T-helper 1 cell treated with Interleukin-12 subunit alpha and Interleukin-12 subunit beta and Interleukin-4 antibody, amounts not matched to agents 30 μg/mL and 1 μg/mL, for 36 hours (primary cell): Measurements from ENCODE around the gene PSMB5.

Source experiments
- H3K27ac Mint-ChIP-seq: one replicate; pipeline ENCODE4 v1.8.0; 2021; ENCODE audit warnings: mild to moderate bottlenecking, mixed read lengths
- H3K27me3 Mint-ChIP-seq: one replicate; pipeline ENCODE4 v1.8.0; 2021; ENCODE audit warnings: low read depth, mixed read lengths
- H3K36me3 Mint-ChIP-seq: one replicate; pipeline ENCODE4 v1.8.0; 2021; ENCODE audit warnings: low read depth, mixed read lengths
- H3K4me1 Mint-ChIP-seq: one replicate; pipeline ENCODE4 v1.8.0; 2021; ENCODE audit warnings: low read depth, mixed read lengths
- H3K4me3 Mint-ChIP-seq: one replicate; pipeline ENCODE4 v1.8.0; 2021; ENCODE audit warnings: mild to moderate bottlenecking, moderate library complexity, mixed read lengths
- H3K9me3 Mint-ChIP-seq: one replicate; pipeline ENCODE4 v1.8.0; 2021; ENCODE audit warnings: mixed read lengths

Gene PSMB5

GRCh38 chr14:23067847-23068788 is 33.4 kb upstream of the PSMB5 start:
- Mint-ChIP-seq H3K9me3 (no peaks in the 10 kb centered on the region), H3K4me3 (no peak overlapping the region), H3K27me3 (no peaks in the 10 kb centered on the region), H3K27ac (no peak overlapping the region), H3K36me3 (peaks cover 53% of the 10 kb centered on the region), H3K4me1 (peaks cover 32% of the 10 kb centered on the region)

- H3K27me3 Mint-ChIP-seq: no peaks in the 10 kb centered on the region
- no peak overlapping the region for H3K4me3 Mint-ChIP-seq
- no peaks in the 10 kb centered on the region for H3K9me3 Mint-ChIP-seq
- peaks cover 52% of the 10 kb centered on the region for H3K36me3 Mint-ChIP-seq
- no peak overlapping the region for H3K27ac Mint-ChIP-seq
- peaks cover 30% of the 10 kb centered on the region for H3K4me1 Mint-ChIP-seq
These were observed 32.4 kb upstream of the PSMB5 start for GRCh38 chr14:23066855-23067744.

GRCh38 chr14:23066368-23066767 is 31.7 kb upstream of the PSMB5 start:
- Mint-ChIP-seq H3K36me3 (peaks cover 47% of the 10 kb centered on the region), H3K4me3 (no peak overlapping the region), H3K27me3 (no peaks in the 10 kb centered on the region), H3K27ac (no peak overlapping the region), H3K4me1 (peaks cover 22% of the 10 kb centered on the region), H3K9me3 (no peaks in the 10 kb centered on the region)

- Mint-ChIP-seq H3K4me1 (peaks cover 9% of the 10 kb centered on the region), H3K27me3 (no peaks in the 10 kb centered on the region), H3K4me3 (no peak overlapping the region), H3K27ac (no peak overlapping the region), H3K9me3 (no peaks in the 10 kb centered on the region), H3K36me3 (peaks cover 49% of the 10 kb centered on the region)
These were observed 28.9 kb upstream of the PSMB5 start for GRCh38 chr14:23063601-23064000.

GRCh38 chr14:23062002-23062401 is 27.3 kb upstream of the PSMB5 start:
- peaks cover 1% of the 10 kb centered on the region for H3K27me3 Mint-ChIP-seq
- H3K4me3 Mint-ChIP-seq: no peak overlapping the region
- H3K4me1 Mint-ChIP-seq: peaks cover 12% of the 10 kb centered on the region
- H3K36me3 Mint-ChIP-seq: peaks cover 53% of the 10 kb centered on the region
- H3K27ac Mint-ChIP-seq: no peak overlapping the region
- H3K9me3 Mint-ChIP-seq: no peaks in the 10 kb centered on the region

DNA sequence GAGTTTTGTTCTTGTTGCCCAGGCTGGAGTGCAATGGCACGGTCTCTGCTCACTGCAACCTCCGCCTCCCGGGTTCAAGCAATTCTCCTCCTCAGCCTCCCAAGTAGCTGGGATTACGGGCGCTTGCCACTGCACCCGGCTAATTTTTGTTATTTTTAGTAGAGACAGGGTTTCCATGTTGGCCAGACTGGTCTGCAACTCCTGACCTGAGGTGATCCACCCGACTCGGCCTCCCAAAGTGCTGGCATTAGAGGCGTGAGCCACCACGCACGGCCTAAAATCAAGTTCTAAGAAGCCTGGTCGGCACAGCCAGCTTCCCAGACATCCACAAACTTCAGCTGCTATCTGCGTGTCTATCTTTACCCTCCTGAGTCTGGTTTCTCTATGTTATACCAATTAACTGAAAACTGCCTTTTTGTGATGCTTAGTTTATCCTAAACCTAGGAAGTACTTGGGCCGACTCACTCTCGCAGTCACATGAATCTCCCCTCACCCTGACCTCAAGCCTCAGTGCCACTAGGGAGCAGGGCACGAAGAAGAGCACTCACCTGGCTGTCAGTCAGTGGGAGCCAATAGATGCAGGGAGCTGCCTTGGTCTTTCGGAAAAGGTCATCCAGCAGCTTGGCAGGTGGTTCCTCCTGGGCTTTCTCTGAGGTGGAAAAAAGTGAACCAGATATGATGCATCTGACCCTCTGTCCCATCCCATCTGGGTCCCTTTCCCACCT is 26.0 kb upstream of the PSMB5 start:
- Mint-ChIP-seq H3K27me3 (peaks cover 12% of the 10 kb centered on the region), H3K9me3 (no peaks in the 10 kb centered on the region), H3K36me3 (peaks cover 42% of the 10 kb centered on the region), H3K4me3 (no peak overlapping the region), H3K27ac (no peak overlapping the region), H3K4me1 (peaks cover 19% of the 10 kb centered on the region)

DNA sequence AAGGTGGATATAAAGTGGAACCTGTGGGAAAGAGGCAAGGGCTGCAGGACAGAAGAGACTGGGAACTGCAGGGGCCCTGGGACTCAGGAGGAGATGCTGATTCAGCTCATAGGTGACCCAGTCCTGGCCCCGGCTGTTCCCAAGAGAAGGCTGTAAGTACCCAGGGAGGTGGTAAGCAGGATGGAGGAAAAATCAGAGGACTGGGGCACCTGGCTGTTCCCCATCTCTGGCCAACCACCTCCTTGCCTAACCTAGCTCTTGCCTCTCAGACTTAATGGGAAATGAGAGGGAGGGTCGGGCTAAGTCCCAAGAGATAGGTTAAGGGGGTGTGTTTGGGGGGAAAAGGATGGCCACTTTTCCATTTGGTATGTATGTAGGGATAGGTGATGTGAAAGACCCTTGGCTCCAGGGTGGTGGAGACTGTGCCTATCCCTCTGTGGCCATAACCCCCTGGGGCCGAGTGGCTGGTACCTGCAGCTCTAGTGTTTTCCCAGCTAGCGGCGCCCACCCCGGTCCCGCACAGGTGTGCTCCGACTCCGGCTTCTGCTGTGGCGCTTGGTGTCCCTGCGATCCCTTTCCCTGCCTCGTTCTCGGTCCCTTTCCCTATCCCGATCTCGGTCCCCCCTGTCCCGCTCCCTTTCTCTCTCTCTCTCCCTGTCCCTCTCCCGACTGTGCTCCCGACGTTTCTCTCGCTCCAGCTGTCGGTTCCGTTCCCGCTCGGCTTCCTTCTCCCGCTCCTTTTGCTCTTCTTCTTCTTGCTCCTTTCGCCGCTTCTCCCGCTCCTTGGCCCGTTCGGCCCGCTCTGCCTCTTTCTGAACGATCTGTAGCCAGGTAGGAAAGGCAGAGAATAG is 24.2 kb upstream of the PSMB5 start:
- Mint-ChIP-seq H3K27me3 (peaks cover 12% of the 10 kb centered on the region), H3K9me3 (no peaks in the 10 kb centered on the region), H3K27ac (peak overlapping the region; percentile 38), H3K4me3 (peak overlapping the region; percentile 41), H3K4me1 (peaks cover 19% of the 10 kb centered on the region), H3K36me3 (peaks cover 30% of the 10 kb centered on the region)

- peaks cover 12% of the 10 kb centered on the region for H3K27me3 Mint-ChIP-seq
- peak overlapping the region; percentile 81 for H3K4me3 Mint-ChIP-seq
- no peak overlapping the region for H3K27ac Mint-ChIP-seq
- H3K4me1 Mint-ChIP-seq: peaks cover 19% of the 10 kb centered on the region
- peaks cover 22% of the 10 kb centered on the region for H3K36me3 Mint-ChIP-seq
- no peaks in the 10 kb centered on the region for H3K9me3 Mint-ChIP-seq
These were observed 23.3 kb upstream of the PSMB5 start for GRCh38 chr14:23057757-23058653.

GRCh38 chr14:23056956-23057756 is 22.5 kb upstream of the PSMB5 start, which contains the start of gene CDH24:
Gene CDH24, minus strand, starts transcription at chr14:23057520. Its CDS starts 1,787 bp downstream, at chr14:23055733.
- peaks cover 12% of the 10 kb centered on the region for H3K27me3 Mint-ChIP-seq
- peak within 1 kb of the TSS; percentile 88 for H3K4me3 Mint-ChIP-seq
- H3K9me3 Mint-ChIP-seq: no peaks in the 10 kb centered on the region
- peaks cover 19% of the 10 kb centered on the region for H3K36me3 Mint-ChIP-seq
- peaks cover 19% of the 10 kb centered on the region for H3K4me1 Mint-ChIP-seq
- H3K27ac Mint-ChIP-seq: peak within 1 kb of the TSS; percentile 73

GRCh38 chr14:23056145-23056955 is 21.6 kb upstream of the PSMB5 start:
- Mint-ChIP-seq H3K27me3 (peaks cover 12% of the 10 kb centered on the region), H3K4me1 (peaks cover 19% of the 10 kb centered on the region), H3K27ac (peak overlapping the region; percentile 73), H3K36me3 (peaks cover 17% of the 10 kb centered on the region), H3K4me3 (peak overlapping the region; percentile 88), H3K9me3 (no peaks in the 10 kb centered on the region)

- H3K4me3 Mint-ChIP-seq: peak overlapping the region; percentile 80
- H3K27me3 Mint-ChIP-seq: peaks cover 12% of the 10 kb centered on the region
- no peak overlapping the region for H3K27ac Mint-ChIP-seq
- no peaks in the 10 kb centered on the region for H3K9me3 Mint-ChIP-seq
- peaks cover 19% of the 10 kb centered on the region for H3K4me1 Mint-ChIP-seq
- peaks cover 12% of the 10 kb centered on the region for H3K36me3 Mint-ChIP-seq
These were observed 21.0 kb upstream of the PSMB5 start for GRCh38 chr14:23055621-23056144.
